H1 (cell line): ENCODE results near the gene SCAPER. TPM values are rescaled to one million over a fixed set of nuclear protein-coding genes. Genes with fewer than 3 reads are reported as not detected.

Experiments used
- ATF3 ChIP-seq: IDR thresholded peaks from 2 replicates; pipeline ENCODE4 v1.6.1; 2011; ENCODE audit warnings: low read depth, mild to moderate bottlenecking, low read length; ENCODE audit not compliant: insufficient read depth
- BACH1 ChIP-seq: IDR thresholded peaks from 2 replicates; pipeline ENCODE4 v1.6.1; 2012; ENCODE audit warnings: low read length, improper control_type of control experiment
- CTBP2 ChIP-seq: IDR thresholded peaks from 2 replicates; pipeline ENCODE4 v1.7.0; 2011; ENCODE audit warnings: borderline replicate concordance, mild to moderate bottlenecking, moderate library complexity, mixed read lengths, low read length; ENCODE audit not compliant: insufficient read depth, insufficient read length
- MAFK ChIP-seq: IDR thresholded peaks from 2 replicates; pipeline ENCODE4 v1.6.1; 2012; ENCODE audit warnings: low read depth, mild to moderate bottlenecking, improper control_type of control experiment, low read length
- SUZ12 ChIP-seq: fragments of 200-600 bp; sonication (generic); IDR thresholded peaks from 2 replicates; pipeline ENCODE4 v1.6.1; 2012; ENCODE audit warnings: mild to moderate bottlenecking, inconsistent platforms, low read length, moderate library complexity, mixed read lengths
- TAF7 ChIP-seq: optimal IDR thresholded peaks from 2 replicates; pipeline ENCODE3; 2011; ENCODE audit warnings: low read depth, mild to moderate bottlenecking, inconsistent platforms, low read length, moderate library complexity, borderline replicate concordance
- polyA plus RNA-seq, 7 experiments: library from polyadenylated mRNA; depleted of rRNA in 3 of 7; stranded (reverse) in 5 of 7; unstranded in 2 of 7; fragments of >200 nt in 5 of 7; fragments of 200-250 nt in 2 of 7; gene quantifications; 1 replicate in 5 of 7; 2 replicates in 1 of 7; 4 replicates in 1 of 7; pipeline versions ENCODE4 v1.2.1 to v1.2.3, GENCODE V29; 2011 to 2013; ENCODE audit warnings: missing spikeins in 2 of 7, mixed read lengths in 2 of 7
- total RNA-seq: library from RNA; stranded (reverse); fragmentation: NEBNext Ultra II Directional; extraction: Animal tissue kit (Norgen Biotek cat#: 25700); gene quantifications from 2 replicates; pipeline ENCODE4 v1.2.1, GENCODE V29; 2021

Gene SCAPER
- total and polyA plus RNA-seq, 2 of the 8 experiments (the other 6 are each of a cell fraction or from before 2014, with no cell fraction given): 1.6 to 6.8 TPM

DNA sequence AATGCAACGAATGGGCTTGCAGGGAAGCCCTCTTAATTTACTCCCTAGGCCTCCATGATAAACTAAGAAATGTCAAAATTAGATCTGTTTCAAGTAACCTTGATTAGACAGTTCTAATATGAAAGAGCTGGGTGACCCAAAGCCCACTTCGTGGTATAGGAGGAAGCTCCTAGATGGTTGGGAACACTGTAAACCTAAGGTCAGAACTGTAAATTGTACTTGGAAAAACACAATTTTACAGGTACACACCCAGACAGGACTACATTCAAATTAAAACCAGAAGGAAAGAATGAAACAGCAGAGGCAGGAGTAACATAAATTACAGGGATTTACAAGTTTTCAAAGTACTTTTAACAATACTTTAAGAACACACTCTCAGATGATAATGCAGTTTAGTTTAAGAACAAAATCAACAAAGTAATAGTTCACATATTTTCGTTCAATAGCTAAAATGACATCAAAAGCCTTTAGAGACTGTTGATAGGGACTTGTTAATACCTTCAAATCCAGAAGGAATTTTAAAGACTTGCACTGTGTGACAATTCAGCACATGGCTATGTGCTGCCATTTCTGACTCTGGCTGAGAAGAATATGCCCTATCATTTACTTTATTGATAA lies 550.2 kb downstream of the SCAPER start (continued):
- no peak for TF ChIP-seq TAF7
- no peak for TF ChIP-seq BACH1
- TF ChIP-seq MAFK: no peak
- TF ChIP-seq CTBP2: no peak
- TF ChIP-seq ATF3: no peak
- no peak for TF ChIP-seq SUZ12
